ENCODE data around the gene RPS5.

RPS5 gene

DNA sequence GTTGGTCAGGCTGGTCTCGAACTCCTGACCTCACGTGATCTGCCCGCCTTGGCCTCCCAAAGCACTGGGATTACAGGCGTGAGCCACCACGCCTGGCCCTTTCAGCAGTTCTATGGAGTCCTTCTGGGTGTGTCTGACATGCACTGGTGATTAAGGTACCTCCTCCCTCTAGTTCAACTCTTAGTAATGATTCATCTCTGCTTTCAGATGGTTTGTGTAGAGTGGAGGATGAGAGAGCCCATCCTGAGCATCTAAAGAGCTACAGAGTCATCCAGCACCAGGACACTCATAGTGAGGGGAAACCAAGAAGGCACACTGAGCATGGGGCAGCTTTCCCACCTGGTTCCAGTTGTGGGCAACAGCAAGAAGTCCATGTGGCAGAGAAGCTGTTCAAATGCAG, 29.5 kb downstream of the RPS5 start:
- H3K4me3 ChIP-seq (replicated peaks; ENCODE audit: low read depth, low read length), result no peak overlapping the region
- TF ChIP-seq, protein P1, sequence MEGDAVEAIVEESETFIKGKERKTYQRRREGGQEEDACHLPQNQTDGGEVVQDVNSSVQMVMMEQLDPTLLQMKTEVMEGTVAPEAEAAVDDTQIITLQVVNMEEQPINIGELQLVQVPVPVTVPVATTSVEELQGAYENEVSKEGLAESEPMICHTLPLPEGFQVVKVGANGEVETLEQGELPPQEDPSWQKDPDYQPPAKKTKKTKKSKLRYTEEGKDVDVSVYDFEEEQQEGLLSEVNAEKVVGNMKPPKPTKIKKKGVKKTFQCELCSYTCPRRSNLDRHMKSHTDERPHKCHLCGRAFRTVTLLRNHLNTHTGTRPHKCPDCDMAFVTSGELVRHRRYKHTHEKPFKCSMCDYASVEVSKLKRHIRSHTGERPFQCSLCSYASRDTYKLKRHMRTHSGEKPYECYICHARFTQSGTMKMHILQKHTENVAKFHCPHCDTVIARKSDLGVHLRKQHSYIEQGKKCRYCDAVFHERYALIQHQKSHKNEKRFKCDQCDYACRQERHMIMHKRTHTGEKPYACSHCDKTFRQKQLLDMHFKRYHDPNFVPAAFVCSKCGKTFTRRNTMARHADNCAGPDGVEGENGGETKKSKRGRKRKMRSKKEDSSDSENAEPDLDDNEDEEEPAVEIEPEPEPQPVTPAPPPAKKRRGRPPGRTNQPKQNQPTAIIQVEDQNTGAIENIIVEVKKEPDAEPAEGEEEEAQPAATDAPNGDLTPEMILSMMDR (IDR thresholded peaks at IDR 0.05; ENCODE audit: low read length, missing control alignments), result no peak
- no peak for DNase-seq (ENCODE audit: low read depth)

DNA sequence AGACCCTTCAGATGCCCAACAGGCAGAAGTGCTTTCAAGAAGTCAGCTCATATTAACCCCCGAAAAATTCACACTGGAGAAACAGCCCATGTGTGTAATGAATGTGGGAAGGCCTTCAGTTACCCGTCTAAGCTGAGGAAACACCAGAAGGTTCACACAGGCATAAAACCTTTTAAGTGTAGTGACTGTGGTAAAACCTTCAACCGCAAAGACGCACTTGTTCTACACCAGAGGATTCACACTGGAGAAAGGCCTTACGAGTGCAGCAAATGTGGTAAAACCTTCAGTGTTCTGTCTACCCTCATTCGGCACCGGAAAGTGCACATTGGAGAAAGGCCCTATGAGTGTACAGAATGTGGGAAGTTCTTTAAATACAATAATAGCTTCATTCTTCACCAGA, 30.0 kb downstream of the RPS5 start:
- no peak for DNase-seq (ENCODE audit: low read depth)
- H3K4me3 ChIP-seq (replicated peaks; ENCODE audit: low read depth, low read length), result no peak overlapping the region
- TF ChIP-seq, protein P1 (IDR thresholded peaks at IDR 0.05; ENCODE audit: low read length, missing control alignments), result no peak

DNA sequence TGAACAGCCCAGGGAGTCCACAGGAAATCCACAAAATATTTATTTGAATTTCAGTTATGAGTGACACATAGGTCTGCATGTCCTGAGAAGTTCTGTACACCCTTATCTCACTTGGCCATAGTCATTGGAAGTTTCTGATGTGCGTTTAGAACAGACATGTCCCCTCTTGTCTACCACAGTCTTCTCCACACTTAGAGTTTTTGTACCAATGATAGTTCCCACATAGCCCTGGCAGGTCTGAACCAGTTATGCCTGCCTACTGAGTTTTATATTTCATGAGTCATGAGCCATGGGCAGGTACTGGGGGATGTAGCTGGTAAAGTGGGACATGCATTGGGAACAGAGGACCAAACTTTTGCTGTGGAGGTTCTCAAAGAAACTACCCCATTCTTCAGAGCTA, 41.5 kb downstream of the RPS5 start:
- no peak overlapping the region for H3K4me3 ChIP-seq (replicated peaks; ENCODE audit: low read depth, low read length)
- DNase-seq (ENCODE audit: low read depth), result no peak
- TF ChIP-seq, protein P1 (IDR thresholded peaks at IDR 0.05; ENCODE audit: low read length, missing control alignments), result no peak

DNA sequence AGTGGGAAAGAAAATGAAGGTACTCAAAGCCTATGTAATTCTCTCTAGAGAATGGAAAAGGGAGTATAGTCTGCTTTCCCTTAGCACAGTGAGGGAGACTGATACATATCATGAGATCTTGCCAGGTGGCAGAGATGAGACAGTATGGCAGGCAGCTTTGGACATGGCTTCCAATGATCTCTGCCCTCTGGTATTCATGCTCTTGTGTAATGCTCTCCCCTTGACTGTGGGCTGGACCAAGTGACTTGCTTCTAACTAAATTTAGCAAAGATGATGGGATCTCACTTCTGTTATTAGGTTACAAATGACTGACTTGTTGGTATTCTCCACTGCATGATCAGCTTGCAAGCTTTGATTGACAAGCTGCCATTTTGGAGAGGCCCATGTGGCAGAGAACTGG, 42.7 kb downstream of the RPS5 start:
- no peak overlapping the region for H3K4me3 ChIP-seq (replicated peaks; ENCODE audit: low read depth, low read length)
- DNase-seq (ENCODE audit: low read depth), result no peak
- TF ChIP-seq, protein P1 (IDR thresholded peaks at IDR 0.05; ENCODE audit: low read length, missing control alignments), result no peak

DNA sequence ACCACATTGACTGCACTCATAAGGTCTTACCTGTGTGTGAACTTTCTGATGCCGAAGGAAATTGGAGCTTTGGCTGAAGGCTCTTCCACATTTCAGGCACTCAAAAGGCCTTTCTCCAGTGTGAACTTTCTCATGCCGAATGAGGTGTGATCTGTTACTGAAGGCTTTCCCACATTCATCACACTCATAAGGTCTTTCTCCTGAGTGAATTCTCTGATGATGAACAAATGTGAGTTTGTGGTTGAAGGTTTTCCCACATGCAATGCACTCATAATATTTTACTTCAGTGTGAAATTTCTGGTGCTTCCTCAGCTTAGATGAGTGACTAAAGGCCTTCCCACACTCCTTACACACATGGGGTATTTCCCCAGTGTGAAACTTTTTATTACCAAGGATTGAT, 47.1 kb downstream of the RPS5 start:
- peak; percentile 31 for DNase-seq (ENCODE audit: low read depth)
- H3K4me3 ChIP-seq (replicated peaks; ENCODE audit: low read depth, low read length), result no peak overlapping the region
- TF ChIP-seq, protein P1 (IDR thresholded peaks at IDR 0.05; ENCODE audit: low read length, missing control alignments), result no peak

DNA sequence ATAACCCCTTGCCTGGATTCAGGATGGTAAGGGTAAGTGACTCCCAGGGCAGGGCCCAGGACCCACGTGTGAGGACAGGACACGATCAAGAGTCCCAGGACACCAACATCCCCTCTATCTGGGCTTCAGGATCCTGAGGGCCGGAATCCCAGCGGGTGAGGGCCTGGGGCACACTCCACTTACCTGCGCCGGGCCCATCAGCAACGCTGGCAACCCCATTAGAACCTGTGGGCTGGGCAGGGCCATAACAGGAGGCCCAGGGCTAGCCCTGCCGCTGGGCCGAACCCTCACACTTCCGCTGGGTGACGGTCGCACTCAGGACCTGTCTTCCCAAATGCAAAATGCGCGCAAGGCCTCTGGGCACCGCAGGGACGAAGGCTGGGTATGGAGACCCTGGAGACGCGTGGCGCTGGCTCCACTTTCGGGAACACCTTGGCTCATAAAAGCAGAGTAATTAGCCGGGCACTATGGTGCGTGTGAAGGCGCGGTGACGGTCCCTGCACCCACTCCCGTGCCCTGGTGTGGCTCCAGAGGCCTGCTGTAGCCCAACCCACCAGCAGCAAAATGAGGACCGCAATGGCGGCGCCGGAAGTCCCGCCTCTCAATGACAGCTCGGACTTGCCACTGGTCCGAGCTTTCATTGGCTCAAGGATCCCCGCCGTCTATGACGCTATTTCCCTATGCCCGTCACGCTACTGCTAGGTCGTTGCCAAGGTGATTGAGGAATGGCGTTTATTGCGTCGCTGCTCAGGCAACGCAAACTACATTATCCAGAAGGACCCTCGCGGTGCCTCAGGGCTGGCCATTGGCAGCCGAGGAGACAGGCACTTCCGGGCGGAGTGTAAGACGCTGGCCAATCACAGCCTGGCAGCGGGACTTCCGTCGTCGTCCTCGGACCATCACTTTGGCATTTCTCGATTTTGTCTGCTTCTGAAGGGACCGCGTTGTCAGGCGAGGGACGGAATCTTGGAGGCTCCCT, 52.8 kb downstream of the RPS5 start, which contains the start of gene ZNF132:
ZNF132 (minus strand) TSS at position 578 of the 979 bp plus-strand sequence; CDS start at position 246, 332 bp downstream.
- H3K4me3 ChIP-seq (replicated peaks; ENCODE audit: low read depth, low read length), result peak within 1 kb of the TSS; percentile 91
- peak; percentile 100 for DNase-seq (ENCODE audit: low read depth)
- TF ChIP-seq, protein P1 (IDR thresholded peaks at IDR 0.05; ENCODE audit: low read length, missing control alignments), result no peak

Data from fibroblast of pulmonary artery (primary cell).